GM19468 (cell line): Measurements from ENCODE around the gene MARCHF9.

Experiments used
- ATAC-seq: cut with Tn5 transposase; IDR thresholded peaks from one replicate; pipeline ENCODE4 v1.9.1; 2021; ENCODE audit warnings: mild to moderate bottlenecking, moderate library complexity, moderate number of reproducible peaks; ENCODE audit not compliant: unreplicated experiment; ENCODE audit errors: extremely low read depth

Gene MARCHF9

DNA sequence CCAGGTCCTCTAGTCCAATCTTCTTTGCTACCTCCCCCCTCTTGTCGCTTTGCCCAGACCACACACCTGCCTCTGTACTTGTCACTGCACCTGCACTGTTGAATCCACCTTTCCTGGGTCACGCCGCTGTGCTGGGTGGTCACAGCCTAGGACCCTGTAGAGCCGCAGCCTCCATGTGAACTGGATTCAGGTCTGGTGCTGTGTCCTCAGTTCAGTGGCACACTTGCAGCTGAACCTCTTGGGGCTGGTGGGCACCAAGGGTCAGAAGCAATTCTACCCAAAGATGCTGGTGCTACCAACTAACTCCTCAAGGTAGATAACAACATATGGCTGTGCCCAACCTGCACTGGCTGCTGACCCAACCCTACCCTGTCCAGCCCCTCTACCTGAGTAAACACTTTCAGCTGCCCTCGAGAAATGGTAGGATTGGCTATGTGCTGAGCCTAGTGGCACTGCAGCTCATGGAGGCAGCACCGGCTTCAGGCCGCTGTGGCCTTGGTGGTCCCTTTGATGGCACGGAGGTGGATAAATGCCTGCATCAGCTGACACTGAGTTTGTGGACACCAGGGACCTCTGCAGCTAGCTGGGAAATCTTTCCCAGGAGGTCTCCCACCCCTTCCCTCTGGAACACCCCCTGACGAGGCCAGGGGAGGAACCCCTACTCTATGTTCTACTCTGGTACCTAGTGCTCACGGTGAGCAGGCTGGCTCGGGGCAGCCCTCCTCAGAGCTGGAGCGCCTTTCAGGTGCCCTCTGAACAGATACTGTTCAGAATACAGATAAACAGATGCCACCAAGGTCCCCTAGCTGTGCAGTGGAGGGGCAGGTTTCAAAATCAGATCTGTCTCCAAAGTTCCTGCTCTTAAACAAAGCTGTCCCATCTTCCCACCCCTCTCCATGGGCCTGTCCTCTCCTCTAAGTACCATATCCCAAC lies 30.6 kb upstream of the MARCHF9 start:
- no peak for ATAC-seq

DNA sequence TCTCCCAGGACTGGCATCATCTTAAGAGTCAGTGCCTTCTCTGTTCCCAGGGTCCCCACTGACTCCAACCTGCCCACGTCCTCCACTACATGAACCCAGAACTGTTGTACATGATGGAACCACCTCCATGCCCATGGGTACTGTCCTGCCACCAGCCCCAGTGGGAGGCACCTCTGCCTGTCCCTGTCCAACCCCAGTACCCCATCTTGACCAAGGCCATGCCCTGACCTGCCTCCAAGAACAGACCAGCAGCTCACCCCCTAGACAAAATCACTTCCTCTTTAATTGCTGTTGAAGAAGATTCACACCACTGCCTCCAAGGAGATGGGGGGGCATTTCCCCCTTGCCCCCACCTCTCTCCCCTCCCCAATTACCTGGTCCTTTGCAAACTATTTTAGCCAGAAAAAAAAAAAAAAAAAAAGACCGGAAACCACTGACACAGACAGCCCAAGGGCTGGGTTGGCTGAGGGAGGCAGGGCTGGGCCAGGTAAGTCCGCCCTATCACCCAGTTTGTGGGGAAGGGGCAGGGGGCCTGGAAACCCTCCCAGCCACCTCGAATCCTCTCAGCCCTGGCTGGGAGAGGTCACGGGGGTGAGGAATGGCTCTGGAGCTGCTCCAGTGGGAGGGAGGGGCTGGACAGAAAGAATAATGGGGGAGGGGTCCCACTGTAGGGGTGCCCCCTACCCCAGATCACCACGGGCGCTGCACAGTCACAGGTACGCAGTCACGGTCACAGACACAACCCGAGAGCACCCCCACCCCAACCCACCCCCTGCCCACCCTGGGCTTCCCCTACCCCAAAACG lies 29.8 kb upstream of the MARCHF9 start:
- ATAC-seq, result no peak

DNA sequence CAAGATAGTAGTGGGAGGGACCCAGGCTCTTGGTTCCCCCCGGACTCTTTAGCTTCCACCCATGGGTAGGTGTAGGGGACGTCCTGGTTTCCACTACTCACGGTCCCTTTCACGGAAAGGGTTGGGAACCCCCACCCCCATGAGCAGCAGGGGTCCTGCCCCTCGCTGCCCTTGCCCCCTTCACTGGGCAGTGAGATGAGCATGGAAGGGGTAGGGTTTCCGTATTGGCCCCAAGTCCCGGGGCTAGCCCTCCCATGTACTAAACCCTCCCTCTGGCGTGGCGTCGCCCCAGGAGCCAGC lies 29.1 kb upstream of the MARCHF9 start:
- ATAC-seq, result no peak

DNA sequence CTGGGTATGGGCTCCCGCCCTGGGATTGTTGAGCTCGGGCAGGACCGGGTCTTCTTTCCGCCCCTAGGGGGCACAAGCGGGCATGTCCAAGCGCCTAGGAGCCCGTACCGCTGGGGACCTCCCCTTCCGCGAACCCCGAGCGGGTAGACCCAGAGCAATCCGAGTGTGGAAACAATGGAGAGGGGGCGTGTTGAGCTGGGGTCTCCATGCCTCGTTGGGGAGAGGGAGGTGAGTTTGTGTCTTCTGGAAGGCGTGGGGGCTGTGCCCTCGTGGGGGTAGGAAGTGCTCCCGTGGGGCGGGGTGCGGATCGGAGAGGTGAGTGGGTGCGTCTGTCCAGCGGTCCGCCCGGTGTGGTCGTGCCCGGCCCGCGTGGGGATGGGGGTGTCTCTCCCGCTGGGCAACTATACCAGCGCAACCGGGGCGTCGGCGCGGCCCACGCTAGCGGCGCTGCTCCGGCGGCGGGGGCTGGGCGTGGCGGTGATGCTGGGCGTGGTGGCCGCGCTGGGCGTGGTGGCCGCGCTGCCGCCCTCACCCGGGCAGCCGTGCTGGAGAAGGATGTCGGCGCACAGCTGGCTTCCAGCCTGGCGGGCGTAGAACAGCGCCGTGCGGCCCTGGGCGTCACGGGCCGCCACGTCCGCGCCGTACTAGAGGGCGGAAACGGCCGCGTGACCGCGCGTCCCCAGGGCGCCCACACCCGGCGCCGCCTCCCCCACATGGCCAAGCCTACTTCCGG lies 28.6 kb upstream of the MARCHF9 start:
- no peak for ATAC-seq

DNA sequence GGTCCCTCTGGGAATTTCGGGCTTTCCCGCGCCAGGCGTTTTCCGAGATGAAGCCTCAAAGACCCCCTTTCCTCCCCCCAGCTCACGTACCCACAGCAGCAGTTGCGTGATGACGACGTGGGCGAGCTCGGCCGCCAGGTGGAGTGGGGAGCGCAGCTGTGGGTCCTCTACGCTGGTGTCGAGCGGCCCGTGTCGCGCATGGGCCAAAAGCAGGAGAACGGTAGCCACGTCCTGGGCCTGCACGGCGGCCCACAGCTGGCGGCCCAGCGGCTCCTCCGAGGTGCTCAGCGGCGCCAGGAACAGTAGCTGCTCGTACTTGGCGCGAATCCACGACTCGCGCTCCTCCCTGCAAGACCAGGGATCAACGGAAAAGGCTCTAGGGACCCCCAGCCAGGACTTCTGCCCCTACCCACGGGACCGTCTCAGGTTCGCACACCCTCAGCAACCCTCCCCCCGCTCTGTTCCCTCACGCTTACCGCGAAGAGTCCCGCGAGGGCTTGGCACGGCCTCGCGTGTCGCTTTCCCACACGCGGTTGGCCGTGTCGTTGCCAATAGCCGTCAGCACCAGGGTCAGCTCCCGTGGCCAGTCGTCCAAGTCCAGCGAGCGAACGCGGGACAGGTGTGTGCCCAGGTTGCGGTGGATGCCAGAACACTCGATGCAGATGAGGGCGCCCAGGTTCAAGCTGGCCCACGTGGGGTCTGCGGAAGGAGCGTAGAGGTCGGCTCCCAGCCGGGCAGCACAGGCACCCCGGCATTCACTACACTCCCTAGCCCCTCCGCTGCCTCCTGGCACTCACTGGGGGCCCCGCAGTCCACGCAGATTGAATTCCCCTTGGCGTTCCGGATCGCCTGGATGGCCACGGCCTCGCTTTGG lies 27.8 kb upstream of the MARCHF9 start:
- no peak for ATAC-seq

DNA sequence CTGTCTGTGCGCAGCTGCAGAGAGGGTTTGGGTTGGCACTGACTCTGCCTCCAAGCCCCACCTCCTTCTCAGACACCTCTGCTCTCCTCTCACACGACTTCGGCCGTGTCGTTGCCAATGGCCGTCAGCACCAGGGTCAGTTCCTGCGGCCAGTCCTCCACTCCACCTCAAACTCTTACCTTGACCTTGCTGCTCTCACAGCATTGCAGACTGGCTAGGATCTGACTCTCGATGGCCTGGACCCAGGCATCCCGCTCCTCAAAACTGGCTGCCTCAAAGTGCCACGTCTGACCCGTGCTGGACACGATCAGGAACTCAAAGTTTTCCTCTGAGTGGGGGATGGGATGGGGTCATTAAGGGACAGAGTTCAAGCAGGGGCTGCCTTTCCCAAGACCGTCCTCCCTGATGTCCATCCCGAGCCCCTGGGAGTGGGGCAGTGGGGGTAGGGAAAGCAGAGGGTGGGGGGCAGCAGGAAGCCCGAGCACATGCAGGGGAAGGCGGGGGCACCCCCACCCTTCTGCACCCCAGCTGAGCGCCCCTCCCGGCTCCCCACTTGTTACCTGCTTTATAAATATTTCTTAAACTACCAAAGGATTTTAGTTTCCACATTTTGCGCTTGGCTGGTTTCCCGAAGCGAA lies 27.0 kb upstream of the MARCHF9 start:
- ATAC-seq, result no peak

DNA sequence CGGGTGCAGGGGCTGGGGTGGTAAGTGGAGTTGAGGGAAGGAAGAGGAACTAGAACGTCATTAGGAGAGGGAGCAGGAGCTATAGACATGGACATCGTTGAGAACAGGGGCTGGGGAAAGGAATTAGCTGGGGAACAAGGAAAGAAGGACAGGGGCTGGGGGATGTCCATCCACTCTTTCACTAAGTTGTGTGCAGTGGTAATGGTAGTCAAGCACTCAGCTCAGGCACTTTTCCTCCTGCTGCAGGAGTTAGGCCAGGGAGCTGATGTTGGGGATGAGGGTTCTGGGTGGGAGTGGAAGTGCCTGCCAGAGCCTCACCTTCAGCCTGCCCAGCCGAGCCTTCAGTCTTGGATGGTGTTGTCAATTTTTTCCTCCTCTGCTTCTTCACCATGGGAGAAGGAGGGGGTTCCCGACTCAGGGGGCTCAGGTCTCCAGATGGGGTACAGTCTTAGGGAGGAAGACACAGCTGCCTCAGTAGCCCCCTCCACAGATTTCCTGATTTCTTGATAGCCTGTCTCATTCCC lies 25.5 kb upstream of the MARCHF9 start:
- no peak for ATAC-seq

DNA sequence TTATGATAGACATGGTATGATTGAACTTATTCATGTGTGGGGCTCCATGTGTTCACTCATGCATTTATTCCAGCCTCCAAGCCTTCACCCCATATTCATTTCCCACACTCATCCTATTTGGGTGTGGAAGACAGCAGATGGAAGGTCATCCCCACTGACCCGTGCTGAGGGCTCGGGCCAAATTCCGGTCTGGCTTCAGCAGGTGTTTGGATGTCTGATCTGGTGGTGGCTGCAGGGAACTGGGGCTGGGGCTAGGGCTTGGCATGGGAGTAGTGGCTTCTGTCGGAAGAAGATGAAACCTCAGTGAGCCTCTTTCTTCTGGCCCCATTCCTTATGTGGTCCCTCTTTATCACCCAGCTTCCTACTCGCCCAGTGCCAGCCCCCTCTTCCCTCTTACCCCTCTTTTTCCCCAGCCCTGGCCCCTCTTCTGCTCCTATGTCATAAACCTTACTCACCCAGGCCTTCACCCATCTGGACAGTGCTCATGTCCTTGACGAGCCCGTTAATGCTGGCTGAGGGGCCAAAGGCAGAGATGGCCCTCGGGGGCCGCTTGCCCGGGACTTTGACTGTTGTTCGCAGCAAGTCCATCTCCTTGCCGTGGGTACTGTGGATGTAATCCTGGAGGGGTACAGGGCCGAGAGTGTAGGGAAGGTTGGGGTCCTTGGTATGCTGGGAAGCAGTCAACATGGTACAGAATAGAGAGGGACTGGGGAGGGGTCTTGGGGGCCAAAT lies 24.4 kb upstream of the MARCHF9 start:
- ATAC-seq, result no peak

DNA sequence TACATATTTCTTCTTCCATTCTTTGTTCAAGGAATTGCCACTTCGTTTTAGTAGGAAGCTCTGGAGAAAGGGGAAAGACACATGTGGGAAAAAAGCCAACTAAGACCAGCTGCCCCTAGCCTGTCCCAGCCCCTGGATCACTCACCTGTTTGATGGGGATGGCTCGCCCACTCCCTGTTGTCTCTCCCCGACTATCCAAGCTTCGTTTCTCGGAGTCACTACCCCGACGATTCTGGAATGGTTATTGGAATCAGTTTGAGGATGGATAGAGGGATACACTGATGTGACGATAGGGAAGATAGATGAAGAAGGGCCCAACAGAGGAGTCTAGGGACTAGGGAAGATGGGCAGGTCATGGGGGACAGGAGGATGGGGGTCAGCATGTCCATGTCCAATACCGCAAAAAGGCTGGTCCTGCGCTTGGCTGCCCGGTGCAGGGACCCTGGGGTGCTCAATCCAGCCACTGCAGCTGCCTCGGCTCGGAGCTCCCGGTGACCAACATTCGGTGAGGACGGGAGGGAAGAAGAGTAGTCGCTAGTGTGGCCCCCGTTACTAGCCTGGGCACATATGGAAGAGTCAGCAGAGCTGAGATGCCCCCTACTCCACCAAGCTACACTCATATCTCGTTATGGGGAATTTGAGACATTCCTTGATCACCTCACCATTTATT lies 23.4 kb upstream of the MARCHF9 start:
- no peak for ATAC-seq

DNA sequence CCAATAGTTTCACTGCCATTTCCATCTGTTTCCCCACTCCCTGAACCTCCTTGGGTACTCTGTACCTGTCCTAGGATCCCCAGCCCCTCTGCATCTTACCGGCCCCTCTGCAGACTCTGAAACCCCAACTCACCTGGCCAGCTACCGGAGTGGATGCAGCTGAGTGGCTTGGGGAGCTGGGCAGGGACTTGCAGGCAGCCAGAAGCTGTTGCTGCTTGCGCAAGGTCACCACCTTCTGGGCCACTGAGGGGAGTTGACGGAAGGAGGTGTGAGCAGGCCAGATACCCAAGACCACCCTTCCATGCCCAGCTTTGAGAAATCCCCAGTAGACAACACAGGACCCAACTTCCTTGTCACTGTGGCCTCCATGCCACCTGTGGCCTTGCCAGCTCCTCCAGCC lies 22.6 kb upstream of the MARCHF9 start:
- ATAC-seq, result no peak

DNA sequence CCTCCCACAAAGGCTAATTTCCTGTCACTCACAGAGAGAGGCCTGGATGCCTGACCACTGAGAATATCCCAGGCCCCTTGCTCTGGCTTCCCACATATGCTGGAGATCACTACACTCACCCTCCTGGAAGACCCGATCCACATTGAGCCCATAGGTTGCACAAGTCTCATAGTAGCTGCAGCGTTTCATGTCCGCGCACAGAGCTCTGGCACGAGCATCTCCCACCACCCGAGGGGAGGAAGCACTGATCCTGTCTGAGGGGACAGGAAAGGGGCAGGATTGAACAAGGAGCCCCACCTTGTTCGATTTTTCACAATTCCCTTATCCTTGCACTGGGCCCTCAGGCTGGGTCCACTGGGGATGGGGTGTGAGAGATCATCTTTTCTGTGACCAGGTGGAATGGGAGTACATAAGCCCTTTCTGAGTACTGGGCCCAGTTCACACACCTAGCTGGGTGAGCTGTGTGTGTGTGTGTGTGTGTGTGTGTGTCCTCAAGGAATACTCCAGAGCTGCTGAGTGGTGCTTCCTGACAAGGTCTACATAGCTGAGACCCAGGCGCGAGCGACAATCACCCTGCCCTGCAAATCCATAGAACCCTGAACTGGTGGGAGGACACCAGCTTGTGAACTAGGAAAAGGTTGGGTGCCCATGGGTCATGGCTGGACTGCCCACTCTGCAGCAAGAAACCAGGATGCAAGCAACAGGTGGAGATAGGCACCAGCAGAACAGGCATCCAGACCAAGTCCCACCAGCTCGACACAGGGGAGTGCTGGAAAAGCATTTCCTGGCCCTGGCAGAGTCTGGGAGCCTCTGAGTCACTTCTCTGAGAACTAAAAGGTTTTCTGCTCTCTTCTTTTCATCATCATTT lies 21.9 kb upstream of the MARCHF9 start:
- no peak for ATAC-seq

DNA sequence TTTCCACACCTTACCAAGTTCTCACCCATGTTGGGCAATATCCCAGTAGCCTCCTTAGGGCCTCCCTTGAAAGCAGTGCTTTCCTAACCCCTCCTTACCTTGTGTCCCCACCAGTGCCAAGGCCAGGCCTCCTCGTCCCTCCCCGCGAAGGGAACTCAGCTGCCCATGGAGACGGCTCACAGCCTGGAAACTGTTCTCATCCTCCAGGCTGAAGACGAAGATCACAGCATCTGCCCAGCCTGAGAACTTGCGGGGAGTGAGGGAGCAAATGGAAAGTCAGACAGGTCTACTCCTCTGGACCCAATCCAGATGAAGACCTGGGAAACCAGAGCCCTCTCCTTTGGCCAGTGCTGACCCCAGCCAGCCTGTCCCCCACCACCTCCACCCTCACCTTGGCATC lies 21.0 kb upstream of the MARCHF9 start:
- ATAC-seq, result no peak

DNA sequence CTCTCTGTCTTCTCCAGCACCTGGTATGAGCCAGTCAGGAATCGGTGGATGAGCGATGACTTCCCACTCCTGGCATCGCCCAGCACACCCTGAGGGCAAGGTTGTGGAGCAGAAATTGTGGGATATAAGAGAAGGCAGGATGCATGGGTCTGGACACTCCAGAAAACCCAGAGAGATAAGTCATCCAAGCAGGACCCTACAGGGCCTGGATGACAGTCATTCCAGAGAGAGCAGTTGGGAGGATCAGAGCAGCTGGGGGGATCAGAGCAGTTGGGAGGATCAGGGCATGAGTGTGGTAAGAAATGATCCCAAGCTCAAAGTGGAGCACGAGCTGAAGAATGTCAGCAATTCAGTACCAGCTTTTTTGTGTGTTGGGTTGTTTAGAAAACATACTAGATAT lies 20.3 kb upstream of the MARCHF9 start:
- no peak for ATAC-seq

DNA sequence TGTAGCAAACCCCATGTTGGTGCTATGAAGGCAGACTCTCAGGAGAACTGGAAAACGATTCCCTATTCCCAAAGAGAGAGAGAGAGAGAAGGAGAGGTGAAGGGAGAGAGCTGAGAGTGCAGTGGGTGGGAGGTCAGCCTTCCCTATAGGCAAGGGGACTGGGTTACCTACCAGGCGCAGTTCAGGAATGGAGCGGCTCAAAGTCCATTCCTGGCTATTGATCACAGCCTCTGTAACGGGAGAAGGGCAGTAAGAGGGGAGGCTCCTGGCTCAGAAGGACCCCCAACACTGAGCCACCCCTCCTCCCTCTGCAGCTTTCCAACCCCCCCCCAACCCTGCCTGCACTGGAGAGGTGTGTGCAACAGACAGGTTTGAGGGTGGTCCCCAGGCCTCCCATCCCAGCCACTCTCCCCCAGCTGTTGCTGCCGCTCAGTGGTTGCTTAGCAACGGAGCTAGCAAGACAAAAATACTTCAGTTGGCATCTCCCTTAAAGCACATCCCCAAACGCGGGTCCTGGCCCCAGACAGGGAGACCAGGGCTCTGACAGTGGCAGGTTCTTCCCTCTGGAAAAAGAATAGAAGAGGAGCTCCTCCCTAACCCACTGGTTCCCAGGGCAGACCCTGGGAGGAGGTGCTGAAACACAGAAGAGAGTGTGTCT lies 19.6 kb upstream of the MARCHF9 start:
- ATAC-seq, result no peak

DNA sequence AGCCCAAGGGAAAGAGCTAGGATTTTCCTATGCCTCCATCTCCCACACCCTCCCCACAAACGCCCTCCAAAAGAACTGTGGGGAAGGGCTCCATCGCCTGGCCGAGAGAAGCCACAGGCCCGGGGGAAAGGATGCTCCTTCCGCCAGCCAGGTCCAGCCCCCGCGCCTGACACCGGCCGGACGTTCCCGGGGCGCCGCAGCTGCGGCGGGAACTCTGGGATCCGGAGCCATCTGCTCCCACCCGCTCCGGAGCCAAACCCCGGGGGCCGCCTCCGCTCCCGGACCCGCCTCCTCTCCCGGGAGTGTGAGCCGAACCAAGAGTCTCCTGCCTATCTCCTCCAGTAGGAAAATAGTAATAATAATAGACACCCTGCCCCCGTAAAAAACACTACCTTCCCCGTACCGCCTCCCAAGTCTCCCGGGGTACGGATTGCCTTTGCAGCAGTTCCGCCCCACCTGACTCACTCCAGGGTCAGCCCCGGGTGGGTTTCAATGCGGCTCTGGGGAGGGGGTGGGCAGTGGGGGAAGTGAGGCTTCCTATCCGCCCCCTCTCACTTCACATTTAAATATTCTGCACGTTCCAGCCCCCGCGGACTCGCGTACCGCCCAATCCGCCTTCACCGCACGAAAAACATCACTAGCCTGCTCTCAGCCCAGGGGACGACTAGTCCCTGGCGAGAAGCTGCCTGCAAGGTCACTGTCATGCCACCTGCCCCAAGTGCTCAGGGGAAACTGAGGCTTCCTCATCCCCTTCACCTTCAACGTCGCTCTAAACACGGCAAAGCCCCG lies 18.8 kb upstream of the MARCHF9 start:
- ATAC-seq, result no peak
